Gastrocnemius medialis (tissue), 4 donors: ENCODE results near the gene HOXC13.

ENCODE experiments used
- CTCF ChIP-seq, 5 experiments: fragments of 450-650 bp in 3 of 5; fragments of 200-600 bp in 2 of 5; sonication (generic) in 2 of 5; IDR thresholded peaks in 4 of 5; conservative IDR thresholded peaks in 1 of 5; 1 replicate in 4 of 5; 2 replicates in 1 of 5; pipeline ENCODE4 v1.5.1; 2016 to 2019; ENCODE audit warnings: antibody characterized with exemption in 5 of 5, mild to moderate bottlenecking in 3 of 5, moderate library complexity in 3 of 5
- POLR2A ChIP-seq, 2 donors: fragments of 450-650 bp; IDR thresholded peaks; one replicate each; pipeline ENCODE4 v1.6.1; 2017; ENCODE audit warnings: antibody characterized with exemption in 2 of 2, mild to moderate bottlenecking in 2 of 2, moderate library complexity in 2 of 2

DNA sequence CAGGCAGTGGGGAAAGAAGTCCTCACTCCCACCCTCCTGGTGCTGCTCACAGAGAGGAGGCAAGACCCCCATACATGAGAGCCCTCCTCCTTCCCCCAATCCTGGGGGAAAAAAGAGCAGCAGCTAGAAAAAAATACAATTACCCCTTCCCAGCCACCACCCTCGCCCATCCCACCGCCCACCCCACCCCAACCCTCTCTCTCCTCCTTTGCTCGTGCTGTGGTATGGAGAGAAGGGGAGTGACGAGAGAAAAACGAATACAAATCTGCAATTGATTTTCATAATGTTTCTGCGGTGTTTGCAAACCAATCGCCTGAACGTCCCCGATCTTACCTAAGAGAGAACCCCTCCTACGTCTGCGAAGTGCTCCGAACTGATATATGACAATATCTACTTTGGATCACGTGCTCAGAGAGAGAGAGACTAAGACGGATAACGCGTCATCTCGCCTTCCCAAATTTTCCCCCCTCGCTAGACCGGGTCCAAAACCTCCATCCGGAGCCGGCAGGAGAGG, 34.1 kb downstream of the HOXC13 start, which contains the start of gene HOXC11:
- TF ChIP-seq CTCF (IDR thresholded peaks at IDR 0.05 in 4 of 5, conservative IDR thresholded peaks at IDR 0.05 in 1 of 5), result no peak
- TF ChIP-seq POLR2A (IDR thresholded peaks at IDR 0.05), result no peak
